Stimulated activated CD4-positive, alpha-beta T cell treated with anti-CD3 and anti-CD28 coated beads, Interleukin-4, amount 100 ng/mL, for 4 hours (primary cell): ENCODE results near the gene UBE2K.
"Not testable (repeated sequence)": the region's sequence is repeated elsewhere in the genome, so short reads cannot be mapped to it uniquely, and the experiment has no call there.

Experiments
- DNase-seq, 2 experiments: peaks; one replicate each; pipeline ENCODE4 v3.0.0-alpha.2; 2020

Gene UBE2K

DNA sequence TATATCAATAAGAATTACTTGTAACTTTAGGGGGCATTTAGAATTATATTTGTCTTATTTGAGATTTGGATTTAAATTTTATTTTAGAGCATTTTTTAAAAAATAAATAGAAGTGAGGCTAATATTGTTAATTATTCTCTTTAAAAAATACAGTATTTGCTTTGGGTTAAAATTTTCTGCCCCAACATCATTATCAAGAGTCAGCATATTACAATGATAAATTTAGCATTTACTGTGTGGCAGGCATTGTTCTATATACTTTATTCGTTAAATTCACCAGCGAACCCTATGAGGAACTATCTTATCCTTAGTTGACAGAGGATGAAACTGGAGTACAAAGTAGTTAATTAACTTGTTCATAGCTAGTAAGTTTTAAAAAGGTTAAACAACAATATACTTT, 34.0 kb downstream of the UBE2K start:
- no peak for DNase-seq

DNA sequence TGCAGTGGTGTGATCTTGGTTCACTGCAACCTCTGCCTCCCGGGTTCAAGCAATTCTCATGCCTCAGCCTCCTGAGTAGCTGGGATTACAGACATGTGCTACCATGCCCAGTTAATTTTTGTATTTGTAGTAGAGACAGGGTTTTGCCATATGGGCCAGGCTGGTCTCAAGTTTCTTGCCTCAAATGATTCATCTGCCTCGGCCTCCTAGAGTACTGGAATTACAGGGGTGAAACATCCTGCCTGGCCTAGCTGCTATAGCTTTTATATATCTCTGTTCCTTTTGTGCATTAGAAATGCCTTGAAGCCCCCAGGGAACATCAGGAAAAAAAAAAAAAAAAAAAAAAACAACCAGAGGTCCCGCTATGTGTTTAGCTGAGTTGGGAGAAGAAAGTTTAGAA, 34.8 kb downstream of the UBE2K start:
- DNase-seq: no peak

DNA sequence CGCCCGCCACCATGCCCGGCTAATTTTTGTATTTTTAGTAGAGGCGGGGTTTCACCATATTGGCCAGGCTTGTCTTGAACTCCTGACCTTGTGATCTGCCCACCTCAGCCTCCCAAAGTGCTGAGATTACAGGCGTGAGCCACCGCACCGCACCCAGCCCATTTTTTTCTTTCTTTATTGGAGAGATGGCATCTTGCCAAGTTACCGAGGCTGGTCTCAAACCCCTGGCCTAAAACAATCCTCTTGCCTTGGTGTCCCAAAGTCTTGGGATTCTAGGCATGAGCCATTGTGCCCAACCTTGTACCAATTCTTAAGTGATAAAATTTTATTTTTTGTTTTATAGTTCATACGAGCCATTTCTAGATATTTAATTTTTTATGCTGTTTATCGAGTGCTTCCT, 41.7 kb downstream of the UBE2K start:
- not testable (repeated sequence) for DNase-seq

DNA sequence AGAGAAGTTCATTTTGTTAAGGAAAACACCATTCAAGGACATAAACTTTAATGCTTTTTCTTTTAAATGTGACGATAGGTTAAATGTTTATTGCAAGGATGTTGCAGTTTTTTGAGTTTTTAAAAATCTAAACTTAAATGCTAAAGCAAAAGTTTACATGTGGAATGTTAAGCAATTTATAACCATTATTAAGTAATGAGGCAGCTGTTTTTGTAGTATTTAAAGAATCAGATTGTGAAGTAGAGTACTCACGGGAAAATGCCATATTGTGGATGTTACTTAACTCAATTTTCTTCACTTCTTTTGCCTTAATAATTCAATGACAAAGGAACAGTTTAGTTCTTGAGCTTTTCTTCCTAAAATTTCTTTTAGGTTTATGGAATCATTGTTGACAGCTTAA, 43.5 kb downstream of the UBE2K start:
- no peak for DNase-seq

DNA sequence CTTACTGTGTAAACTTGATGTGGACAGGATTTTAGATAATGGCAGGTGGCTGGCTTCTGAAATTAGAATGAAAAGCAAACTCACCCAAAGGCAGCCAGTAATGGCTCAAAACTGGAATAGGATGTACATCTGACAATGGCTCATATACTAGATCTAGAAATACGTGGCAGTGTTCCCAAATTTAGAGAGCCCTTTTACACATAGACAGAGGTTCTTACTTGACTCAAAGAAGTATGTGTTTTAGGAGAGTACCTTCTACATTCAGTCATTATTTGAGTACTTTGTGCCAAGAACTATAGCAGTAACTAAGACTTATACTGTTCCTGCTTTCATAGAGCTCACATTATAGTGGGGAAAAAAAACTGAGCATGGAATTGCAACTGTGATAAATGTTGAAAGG, 48.0 kb downstream of the UBE2K start:
- no peak for DNase-seq

DNA sequence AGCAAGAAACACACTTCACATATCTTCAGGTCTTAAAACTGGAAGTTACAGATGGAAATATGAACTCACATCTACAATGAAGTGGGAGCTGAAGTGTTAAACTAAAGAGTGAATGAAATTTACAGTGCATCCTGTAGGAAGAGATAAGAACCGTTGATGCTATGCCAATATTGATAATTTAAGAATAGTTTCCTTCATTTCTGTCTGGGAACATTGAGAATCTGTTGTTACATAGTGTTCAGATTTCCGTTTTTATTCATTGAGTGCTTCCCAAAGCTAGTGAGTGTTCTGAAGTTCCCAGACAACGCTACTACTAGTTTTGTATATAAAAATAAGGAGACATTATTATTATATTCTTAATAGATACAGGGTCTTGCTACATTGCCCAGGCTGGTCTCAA, 52.3 kb downstream of the UBE2K start:
- DNase-seq: no peak

DNA sequence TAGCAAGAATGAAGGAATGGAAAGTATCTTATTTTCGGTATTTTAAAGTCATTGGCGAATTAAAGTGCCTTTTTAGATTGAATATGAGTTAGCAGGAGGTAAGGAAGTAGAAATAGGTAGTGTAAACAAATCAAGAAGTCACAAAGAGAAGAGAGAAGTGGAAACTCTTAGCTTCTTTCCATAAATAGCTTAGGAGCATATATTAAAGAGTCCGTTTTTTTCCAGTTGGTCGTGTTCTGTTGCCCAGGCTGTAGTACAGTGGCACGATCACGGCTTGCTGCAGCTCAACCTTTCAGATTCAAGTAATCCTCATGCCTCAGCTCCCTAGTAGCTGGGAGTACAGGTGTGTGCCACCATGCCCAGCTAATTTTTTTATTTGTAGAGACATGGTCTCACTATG, 56.4 kb downstream of the UBE2K start:
- DNase-seq: no peak

DNA sequence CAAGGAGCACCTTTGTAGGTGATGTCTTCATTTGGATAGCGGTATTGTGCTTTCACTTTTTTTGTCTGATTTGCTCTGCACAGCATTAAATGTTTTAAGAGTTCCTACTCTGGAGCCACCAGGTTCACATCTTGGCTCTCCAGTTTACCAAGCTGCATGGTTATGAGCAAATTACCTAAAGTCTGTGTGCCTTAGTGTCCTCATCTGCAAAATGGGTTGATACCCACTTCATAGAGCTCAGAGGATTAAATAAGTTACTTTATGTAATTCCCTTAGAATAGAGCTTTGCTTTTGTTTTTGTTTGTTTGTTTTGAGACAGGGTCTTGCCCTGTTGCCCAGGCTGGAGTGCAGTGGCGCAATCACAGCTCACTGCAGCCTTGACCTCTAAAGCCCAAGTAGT, 58.2 kb downstream of the UBE2K start:
- no peak for DNase-seq

DNA sequence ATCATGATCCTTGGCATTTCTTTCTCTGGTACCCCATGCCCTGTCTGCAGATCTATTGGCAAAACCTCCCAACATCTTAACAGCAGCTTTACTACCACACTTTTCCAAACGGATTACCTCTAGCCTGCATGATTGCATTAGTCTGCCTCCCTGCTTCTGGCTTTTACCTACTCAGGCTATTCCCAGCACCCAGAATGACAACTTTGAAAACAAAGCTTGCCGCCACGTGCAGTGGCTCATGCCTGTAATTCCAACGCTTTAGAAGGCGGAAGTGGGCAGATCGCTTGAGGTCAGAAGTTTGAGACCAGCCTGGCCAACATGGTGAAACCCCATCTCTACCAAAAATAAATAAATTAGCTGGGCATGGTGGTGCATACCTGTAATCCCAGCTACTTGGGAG, 60.2 kb downstream of the UBE2K start:
- no peak for DNase-seq

DNA sequence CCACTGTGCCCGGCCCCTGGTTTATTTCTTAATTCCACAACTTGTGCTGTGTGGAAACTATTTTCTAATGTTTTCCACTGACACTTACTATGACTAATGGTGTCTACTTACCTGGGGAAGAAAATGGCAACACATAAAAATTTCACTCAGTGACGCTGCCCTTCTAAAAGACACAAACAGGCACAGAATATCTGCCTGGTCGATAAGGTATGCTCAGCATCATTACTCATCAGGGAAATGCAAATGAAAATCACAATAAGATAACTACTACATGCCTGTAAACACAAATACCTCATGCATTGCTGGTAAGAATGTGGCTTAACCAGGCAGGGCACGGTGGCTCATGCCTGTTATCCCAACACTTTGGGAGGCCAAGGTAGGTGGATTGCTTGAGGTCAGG, 61.6 kb downstream of the UBE2K start:
- DNase-seq: no peak

DNA sequence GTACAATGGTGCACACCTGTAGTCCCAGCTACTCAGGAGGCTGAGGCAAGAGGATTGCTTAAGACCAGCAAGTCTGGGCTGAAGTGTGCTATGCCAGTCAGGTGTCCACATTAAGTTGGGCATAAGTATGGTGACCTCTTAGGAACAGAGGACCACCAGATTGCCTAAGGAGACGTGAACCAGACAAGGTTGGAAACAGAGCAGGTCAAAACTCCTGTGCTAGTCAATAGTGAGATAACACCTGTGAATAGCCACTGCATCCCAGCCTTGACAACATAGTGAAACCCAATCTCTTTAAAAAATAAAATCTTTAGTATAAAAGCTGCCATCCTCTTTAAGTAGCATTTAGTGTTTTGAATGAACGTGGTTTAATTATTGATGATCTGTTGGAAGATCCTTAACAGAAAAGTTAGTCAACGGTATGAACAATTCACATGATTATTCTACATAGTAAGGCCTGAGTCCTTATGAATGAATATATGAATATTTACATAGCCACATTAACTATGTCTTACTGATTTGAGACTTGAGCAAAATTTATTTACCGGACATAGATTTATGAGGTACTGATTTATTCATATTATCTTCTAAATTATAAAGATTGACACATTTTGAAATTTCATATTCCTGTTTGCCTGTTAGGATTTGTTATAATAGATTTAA, 63.2 kb downstream of the UBE2K start:
- DNase-seq: no peak

DNA sequence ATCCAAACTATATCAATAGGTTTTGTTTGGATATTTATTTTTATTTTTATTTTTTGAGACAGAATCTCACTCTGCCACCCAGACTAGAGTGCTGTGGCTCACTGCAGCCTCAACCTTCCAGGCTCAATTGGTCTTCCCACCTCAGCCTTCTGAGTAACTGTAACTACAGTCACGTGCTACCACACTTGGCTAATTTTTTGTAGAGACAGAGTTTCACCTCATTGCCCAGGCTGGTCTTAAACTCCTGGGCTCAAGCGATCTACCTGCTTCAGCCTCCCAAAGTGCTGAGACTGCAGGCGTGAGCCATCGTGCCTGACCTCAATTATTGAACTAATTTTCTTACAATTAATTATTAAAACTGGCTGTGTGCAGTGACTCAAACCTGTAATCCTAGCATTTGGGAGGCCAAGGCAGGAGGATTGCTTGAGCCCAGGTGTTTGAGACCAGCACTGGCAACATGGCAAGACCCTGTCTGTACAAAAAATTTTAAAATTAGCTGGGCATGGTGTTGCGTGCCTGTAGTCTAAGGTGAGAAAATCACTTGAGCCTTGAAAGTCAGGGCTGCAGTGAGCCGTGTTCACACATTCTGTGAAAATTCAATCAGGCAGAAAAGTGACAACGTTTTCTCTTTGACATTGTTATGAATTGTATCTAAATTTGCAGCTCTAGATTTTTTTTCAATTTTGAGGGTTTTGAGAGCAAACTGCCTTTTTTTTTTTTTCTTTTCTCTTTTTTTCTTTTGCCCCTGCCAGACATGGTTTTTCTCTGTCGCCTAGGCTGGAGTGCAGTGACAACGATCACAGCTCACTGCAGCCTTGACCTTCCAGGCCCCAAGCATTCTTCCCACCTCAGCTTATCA, 66.0 kb downstream of the UBE2K start:
- no peak for DNase-seq

DNA sequence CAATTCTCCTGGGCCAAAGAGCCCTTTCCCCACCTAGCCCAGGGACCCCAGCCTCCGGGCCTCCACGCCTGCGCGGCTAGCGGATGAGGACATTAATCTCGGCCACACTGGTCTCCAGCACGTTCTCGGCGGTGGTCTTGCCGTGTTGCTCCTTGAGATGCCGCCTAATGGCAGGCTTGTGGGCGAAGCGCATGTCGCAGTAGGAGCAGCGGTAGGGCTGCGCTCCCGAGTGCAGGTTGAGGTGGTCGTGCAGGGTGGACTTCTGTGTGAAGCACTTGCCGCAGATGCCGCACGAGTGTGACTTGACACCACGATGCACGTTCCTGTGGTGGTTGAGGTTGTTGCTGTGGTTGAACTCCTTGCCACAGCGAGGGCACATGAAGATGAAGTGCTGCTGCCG, 72.1 kb downstream of the UBE2K start:
- no peak for DNase-seq

DNA sequence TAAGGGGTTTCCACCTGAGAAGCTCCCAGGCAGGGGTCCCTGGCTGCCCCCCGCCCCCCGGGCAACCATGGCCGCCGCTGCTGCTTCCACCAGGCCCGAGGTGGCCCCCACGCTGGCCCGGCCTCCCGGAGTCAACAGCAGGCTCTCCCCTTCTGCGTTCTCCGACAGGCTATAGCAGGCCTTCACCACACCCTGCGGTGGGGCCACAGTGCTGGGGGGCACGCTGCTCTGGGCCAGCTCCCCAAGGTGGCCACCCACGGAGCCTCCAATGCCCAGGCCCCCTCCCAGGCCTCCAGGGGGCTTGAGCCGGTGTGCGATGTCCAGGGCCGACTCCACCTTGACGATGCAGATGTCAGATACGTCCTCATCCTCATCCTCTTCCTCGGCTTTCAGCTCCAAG, 72.5 kb downstream of the UBE2K start:
- DNase-seq: no peak

DNA sequence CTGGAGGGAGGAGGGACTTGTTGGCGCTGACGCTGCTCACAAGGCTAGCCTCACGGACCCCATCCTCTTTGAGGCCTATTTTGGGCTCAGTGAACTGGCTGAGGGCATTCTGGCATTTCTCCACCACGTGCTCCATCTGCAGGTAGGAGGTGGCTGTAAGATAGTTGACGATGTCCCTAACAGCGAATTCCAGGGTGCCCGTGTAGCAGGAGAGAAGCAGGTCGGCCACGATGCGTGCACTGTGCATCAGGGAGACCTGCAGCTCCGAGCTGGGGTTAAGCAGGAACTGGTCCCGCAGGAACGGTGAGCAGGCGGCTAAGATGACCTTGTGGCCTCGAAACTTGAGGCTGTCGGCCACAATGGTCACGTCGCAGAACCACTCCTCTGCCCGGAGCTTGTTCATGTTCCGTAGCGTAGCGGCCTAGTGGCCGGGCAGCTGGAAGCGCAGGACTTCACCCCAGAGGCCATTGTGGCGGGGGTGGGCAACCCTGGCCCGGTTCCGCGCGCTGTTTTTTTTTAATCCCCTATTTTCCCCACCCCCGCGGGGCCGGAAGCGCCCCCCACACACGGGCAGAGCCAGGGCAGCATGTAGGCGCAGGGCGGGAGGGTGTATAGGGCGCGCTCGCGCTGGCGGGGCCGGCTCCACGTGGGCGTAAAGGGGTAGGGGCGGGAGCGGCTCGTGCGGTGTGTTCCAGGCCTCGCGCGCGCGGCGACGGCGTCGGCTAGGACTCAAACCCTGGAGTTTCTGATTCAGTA, 73.2 kb downstream of the UBE2K start:
- DNase-seq: no peak

DNA sequence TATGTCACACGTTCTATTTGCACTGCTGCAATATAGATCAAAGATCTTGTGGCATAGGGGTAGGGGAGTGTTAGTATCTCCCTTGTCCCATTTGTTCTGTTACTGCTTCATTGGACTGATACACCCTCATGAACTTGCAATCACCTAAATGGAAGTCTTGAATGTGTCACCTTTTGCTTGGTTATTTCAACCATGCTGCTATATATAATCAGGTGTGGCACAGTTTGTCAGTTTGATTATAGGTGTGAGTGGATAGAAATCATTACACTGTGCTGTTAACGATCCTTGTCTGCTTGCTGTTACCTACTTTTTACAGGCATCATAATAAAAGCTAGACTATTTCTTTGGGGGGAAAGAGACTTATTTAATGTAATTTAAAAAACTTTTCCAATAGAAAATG, 84.1 kb downstream of the UBE2K start:
- not testable (repeated sequence) for DNase-seq

DNA sequence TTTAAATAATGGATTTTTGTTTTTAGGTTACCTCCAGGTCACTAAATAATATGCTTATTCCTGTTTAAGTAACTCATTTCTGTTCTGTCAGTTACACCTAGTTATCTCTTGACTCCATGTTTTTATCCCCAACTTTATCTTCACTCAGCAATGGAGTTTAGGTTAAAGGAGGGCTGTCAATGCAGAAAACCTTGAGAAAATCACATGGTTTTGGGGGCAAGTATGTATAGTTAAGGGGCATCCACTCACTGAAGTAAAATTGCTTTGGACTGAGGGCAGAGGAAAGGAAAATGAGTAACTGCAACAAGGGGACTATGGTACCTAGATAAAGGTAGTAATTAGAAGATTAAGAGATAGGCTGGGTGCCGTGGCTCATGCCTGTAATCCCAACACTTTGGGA, 87.1 kb downstream of the UBE2K start:
- no peak for DNase-seq

DNA sequence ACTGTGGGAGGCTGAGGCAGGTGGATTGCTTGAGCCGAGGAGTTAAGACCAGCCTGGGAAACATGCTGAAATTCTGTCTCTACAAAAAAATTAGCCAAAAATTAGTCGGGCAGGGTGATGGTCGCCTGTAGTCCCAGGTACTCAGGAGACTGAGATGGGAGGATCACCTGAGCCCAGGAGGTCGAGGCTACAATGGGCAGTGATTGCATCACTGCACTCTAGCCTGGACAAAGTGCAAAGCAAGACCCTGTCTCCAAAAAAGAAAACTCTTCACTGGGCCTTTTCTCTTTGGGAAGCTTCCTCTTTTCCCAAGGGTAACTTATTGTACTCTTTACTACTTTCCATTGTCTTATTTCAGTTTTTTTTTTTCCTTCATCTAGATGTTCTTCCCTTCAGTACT, 88.9 kb downstream of the UBE2K start:
- DNase-seq: no peak

DNA sequence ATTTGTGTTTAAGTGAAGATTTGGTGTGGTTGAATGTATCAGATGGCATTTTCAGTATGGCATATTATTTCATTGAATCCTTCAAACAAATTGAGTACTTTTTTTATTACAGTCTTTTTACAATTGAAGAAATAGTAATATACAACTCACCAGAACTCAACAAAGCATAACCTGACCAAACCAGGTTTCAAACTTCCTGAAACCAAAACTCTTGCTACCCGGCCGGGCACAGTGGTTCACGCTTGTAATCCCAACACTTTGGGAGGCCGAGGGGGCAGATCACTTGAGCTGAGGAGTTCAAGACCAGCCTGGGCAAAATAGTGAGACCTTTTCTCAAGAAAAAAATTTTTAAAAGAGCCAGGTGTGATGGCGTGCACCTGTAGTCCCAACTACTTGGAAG, 94.2 kb downstream of the UBE2K start:
- no peak for DNase-seq

DNA sequence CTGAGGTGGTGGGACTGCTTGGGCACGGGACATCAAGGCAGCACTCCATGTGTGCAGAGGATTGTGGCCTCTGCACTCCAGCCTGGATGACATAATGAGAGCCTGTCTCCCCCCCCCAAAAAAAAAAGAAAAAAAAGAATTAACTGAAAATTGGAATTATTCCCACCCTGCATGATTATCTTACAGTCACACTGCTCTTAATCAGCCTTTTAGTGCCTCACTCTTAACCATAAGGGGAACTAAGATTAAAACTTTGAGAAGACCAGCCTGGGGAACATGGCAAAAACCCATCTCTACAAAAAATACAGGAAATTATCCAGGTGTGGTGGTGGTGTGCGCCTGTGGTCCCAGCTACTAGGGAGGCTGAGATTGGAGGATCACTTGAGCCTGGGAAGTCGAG, 94.6 kb downstream of the UBE2K start:
- no peak for DNase-seq

DNA sequence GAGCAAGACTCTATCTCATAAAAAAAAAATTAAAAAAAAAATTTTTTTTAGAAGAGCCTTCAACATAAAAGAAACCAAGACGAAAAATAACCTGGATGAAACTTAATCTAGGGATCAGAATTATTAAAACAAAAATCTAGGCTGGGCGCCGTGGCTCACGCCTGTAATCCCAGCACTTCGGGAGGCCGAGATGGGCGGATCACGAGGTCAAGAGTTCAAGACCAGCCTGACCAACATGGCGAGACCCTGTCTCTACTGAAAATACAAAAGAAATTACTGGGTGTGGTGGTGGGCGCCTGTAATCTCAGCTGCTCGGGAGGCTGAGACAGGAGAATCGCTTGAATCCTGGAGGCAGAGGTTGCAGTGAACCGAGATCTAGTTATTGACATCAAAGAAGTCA, 95.0 kb downstream of the UBE2K start:
- DNase-seq: not testable (repeated sequence)

DNA sequence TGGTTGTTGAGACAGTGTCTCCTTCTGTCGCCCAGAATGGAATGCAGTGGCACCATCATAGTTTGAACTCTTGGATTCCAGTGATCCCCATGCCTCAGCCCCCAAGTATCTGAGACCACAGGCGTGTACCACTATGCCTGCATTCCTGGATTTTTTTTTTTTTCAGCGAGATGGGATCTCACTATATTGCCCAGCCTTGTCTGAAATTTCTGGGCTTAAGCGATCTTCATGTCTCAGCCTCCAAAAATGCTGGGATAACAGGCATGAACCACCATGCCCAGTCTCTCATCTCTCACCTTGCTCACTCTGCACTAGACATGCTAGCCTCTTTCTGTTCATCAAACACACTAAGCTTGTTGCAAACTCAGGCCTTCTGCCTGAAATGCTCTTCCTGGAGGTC, 104.1 kb downstream of the UBE2K start:
- no peak for DNase-seq

DNA sequence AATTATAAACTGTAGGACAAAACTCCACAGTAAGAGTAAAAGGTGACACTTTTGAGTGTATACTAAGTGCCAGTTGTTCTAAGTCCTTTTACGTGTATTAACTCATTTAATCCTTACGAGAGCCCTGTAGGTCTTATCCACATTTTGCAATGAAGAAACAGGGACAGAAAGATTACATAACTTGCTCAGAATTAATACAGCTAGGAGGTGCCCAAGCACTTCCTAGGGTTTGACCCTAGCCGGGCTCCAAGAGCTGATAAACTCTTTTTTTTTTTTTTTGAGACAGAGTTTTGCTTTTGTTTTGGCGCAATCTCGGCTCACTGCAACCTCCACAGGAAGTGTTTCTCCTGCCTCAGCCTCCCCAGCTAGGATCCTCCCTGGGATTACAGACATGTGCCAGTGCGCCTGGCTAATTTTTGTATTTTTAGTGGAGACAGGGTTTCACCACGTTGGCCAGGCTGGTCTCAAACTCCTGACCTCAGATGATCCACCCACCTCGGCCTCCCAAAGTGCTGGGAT, 110.4 kb downstream of the UBE2K start:
- no peak for DNase-seq

DNA sequence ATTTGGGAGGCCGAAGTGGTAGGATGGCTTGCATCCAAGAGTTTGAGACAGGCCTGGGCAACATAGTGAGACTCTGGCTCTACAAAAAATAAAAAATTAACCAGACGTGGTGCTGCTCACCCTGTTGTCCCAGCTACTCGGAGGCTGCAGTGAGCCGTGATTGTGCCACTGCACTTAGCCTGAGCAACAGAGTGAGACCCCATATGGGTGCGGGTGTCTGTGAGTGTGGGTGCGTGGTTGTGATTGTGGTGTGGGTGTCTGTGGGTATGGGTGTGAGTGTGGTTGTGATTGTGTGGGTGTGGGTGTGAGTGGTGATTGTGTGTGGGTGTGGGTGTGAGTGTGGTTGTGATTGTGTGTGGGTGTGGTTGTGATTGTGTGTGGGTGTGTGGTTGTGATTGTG, 114.6 kb downstream of the UBE2K start:
- no peak for DNase-seq
